ENCODE data around the gene MAML1. TPM values are rescaled to one million over a fixed set of nuclear protein-coding genes. Genes with fewer than 3 reads are reported as not detected.
A peak's percentile ranks its signal among the peaks of the same experiment; 100 is the strongest.

MAML1 gene
- total and polyA plus RNA-seq, 10 of the 15 experiments (the other 5 are each of a cell fraction or from before 2014, with no cell fraction given) = 0.42 to 23.9 (median 7.3) TPM

GRCh38 chr5:179820483-179821297 lies 88.1 kb downstream of the MAML1 start, which contains the start of gene SQSTM1 (continued):
- TF ChIP-seq CUX1 (IDR thresholded peaks at IDR 0.05; ENCODE audit: insufficient replicate concordance, low read depth, low read length) = no peak
- TF ChIP-seq SIN3A (IDR thresholded peaks at IDR 0.05; ENCODE audit: low read depth, low read length) = peak; percentile 83
- TF ChIP-seq SREBF1 (IDR thresholded peaks at IDR 0.05; ENCODE audit: low read length) = 0 out of 2 replicates have a peak, but pooled peaks have one; percentile 8
- no peak for TF ChIP-seq HDAC2 (IDR thresholded peaks at IDR 0.05)
- TF ChIP-seq TCF12 (IDR thresholded peaks at IDR 0.05; ENCODE audit: low read depth, low read length) = peak; percentile 62; the same call in 1 of the 2 replicates
- TF ChIP-seq SMARCA5 (IDR thresholded peaks at IDR 0.05) = peak; percentile 79
- peak; percentile 91; the same call in 1 of the 2 replicates for TF ChIP-seq TCF3 (IDR thresholded peaks at IDR 0.05; ENCODE audit: borderline replicate concordance, insufficient read depth, low read depth, low read length)
- 0 out of 4 replicates have a peak, but pooled peaks of 1 of the 2 experiments have one; percentile 9 for TF ChIP-seq SRF (IDR thresholded peaks at IDR 0.05; ENCODE audit: low read depth in 2 of 2, low read length in 2 of 2)
- peak; percentile 22; the same call in 1 of the 2 replicates for TF ChIP-seq MTA2 (IDR thresholded peaks at IDR 0.05; ENCODE audit: low read depth)
- no peak for TF ChIP-seq USF1 (IDR thresholded peaks at IDR 0.05; ENCODE audit: borderline replicate concordance, extremely low read length, insufficient read depth, low read depth, low read length)
- TF ChIP-seq PKNOX1 (IDR thresholded peaks at IDR 0.05) = no peak
- peak; percentile 97 for TF ChIP-seq PML (IDR thresholded peaks at IDR 0.05; ENCODE audit: low read length)
- TF ChIP-seq CHD4 (IDR thresholded peaks at IDR 0.05) = no peak
- TF ChIP-seq ZNF207 (IDR thresholded peaks at IDR 0.05; ENCODE audit: borderline replicate concordance) = 0 out of 2 replicates have a peak, but pooled peaks have one; percentile 58
- TF ChIP-seq DPF2 (IDR thresholded peaks at IDR 0.05) = peak; percentile 86
- 0 out of 2 replicates have a peak, but pooled peaks have one; percentile 18 for TF ChIP-seq JUND (IDR thresholded peaks at IDR 0.05; ENCODE audit: low read depth, low read length)
- TF ChIP-seq EGR1 (IDR thresholded peaks at IDR 0.05; ENCODE audit: borderline replicate concordance in 1 of 2, low read depth in 2 of 2, low read length in 2 of 2) = peak in 1 of 2 experiments; percentile 90; a peak in 2 of 3 replicates
- peak; percentile 16 for TF ChIP-seq BCL3 (IDR thresholded peaks at IDR 0.05; ENCODE audit: borderline replicate concordance, insufficient read depth, low read depth, low read length, poor library complexity, severe bottlenecking)
- peak; percentile 86; the same call in 1 of the 2 replicates for TF ChIP-seq GATAD2B (conservative IDR thresholded peaks at IDR 0.05; ENCODE audit: low read depth)
- peak; percentile 75; the same call in 1 of the 2 replicates for TF ChIP-seq TAF1 (IDR thresholded peaks at IDR 0.05; ENCODE audit: borderline replicate concordance, low read depth, low read length)
- TF ChIP-seq IKZF1 (conservative IDR thresholded peaks at IDR 0.05) = peak; percentile 76
